ENCODE measurements around the gene MOB1A.

GRCh38 chr2:74201596-74201995 is 22.9 kb upstream of the MOB1A start:
- TF ChIP-seq CEBPB (IDR thresholded peaks at IDR 0.05; ENCODE audit: borderline replicate concordance in 1 of 2, low read depth in 2 of 2, low read length in 2 of 2) (no peak), POLR2A (IDR thresholded peaks at IDR 0.05; ENCODE audit: low read depth, low read length) (no peak), CTCF (IDR thresholded peaks at IDR 0.05 in 2 of 3, conservative IDR thresholded peaks at IDR 0.05 in 1 of 3; ENCODE audit: control insufficient read depth in 2 of 3, extremely low read depth in 1 of 3, insufficient read depth in 1 of 3, low read depth in 3 of 3, low read length in 3 of 3) (no peak), REST (IDR thresholded peaks at IDR 0.05; ENCODE audit: low read depth, low read length) (no peak)

Data from GM12878 (cell line).